ENCODE data around the gene MPST.

The MPST gene

DNA sequence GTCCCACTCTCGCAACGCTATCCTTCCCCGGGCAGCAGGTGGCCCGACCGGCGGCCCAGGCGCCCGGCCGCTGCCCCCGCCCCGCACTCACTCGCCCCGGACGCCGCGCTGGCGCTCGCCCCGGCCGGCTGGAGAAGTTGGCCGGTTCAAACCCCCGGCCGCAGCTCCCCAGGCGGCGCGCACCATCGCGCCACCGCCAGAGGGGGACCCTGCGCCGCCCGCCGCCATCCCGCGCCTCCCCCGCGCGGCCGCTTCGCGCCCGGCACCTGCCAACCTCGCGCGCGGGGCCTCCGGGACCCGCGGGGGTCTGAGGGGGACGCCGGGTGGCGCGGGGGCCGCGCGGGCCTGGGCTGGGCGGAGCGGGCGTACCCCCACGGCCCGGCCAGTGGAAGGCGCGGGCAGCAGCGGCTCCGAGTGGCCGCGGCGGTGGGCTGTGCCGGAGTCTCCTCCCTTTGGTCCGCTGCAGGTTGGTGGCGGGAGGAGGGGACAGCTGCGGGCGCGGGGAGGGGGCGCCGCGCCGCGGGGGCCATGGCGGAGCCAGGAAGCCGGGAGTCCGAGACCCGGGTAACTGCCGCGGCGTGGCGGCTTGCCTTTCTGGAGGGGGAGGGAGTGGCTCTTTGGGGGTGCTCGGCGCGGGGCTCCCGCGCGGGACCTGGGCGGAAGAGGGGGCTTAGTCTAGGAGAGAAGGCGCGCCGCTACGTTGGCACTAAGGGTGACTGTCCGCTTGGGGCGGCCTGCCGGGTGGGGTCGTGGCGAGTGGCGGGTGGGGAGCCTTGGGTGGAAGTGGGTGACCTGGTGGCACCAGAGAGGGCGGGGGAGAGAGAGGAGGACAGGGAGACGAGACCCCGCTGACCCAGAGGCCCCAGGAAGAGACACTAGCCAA, at the start of gene MPST, which contains the start of gene TST:
MPST (plus strand) TSS at position 434 of the 883 bp plus-strand sequence; CDS start at position 529, 95 bp downstream.
TST (minus strand) TSS at position 139 of the 883 bp plus-strand sequence. CDS start 715 bp downstream, outside the sequence.
- peak within 1 kb of the TSS; percentile 91 for H3K27ac ChIP-seq
- TF ChIP-seq ZFX (IDR thresholded peaks at IDR 0.05), result no peak
- TF ChIP-seq CTCF (conservative IDR thresholded peaks at IDR 0.05), result no peak

DNA sequence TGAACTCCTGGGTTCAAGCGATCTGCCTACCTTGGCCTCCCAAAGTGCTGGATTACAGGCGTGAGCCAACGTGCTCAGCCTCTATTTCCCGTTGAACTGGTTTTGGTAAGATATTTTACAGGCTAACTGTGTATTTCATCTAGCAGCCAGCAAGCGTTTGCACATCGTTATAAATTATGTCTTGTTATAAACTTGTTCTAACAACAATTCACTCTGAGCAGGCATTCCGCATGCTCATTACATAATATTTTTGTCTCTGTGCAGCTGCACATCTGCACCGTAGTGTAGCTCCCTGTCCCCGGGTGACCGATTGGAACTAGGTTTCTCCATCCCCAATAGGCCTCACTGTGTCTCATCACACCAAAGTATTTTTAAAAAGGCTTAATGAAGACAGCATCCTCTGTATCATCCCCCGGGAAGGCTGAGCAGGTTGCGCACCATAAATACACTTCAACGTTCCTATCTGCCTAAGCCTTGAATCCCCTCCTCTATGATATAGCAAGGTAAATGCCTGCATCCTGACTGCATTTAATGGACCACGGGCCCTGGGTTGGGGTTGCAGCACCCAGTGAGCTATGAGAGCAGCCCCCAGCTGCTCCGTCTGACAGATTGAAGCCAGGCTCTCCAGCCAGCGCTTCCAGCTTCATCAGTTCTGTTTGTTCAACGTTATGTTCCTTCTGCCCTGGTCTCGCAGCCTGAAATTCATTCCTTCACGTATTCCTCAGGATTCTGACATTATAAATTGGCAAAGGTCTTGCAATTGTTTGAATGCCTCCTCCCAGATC, 48.0 kb upstream of the MPST start:
- no peak overlapping the region for H3K27ac ChIP-seq
- no peak for TF ChIP-seq CTCF (conservative IDR thresholded peaks at IDR 0.05)
- no peak for TF ChIP-seq ZFX (IDR thresholded peaks at IDR 0.05)

DNA sequence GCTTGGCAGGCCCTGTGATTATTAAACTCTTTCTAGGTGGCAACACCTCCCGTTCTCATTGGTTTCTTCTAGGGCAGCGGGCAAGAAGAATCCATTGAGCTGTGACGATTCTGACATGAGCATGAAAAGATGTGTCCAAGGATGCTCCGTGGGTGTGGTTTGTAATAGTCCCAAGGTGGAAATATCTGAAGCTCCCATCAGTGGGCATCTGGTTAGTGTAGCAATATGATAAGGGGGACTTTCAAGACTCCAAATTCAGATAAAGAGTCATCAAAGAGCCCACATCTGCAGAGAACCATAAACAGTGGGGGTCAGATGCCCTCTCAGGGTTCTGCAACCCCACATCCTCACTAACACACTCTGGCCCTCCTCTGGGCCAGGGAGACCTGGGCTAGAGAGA, 42.9 kb upstream of the MPST start:
- TF ChIP-seq CTCF (conservative IDR thresholded peaks at IDR 0.05), result no peak
- TF ChIP-seq ZFX (IDR thresholded peaks at IDR 0.05), result no peak
- H3K27ac ChIP-seq, result no peak overlapping the region

GRCh38 chr22:36977401-36977861, 42.1 kb upstream of the MPST start:
- TF ChIP-seq ZFX (IDR thresholded peaks at IDR 0.05) (no peak), CTCF (conservative IDR thresholded peaks at IDR 0.05) (no peak)
- H3K27ac ChIP-seq, result peak overlapping the region; percentile 4; the same call in 1 of the 2 replicates

DNA sequence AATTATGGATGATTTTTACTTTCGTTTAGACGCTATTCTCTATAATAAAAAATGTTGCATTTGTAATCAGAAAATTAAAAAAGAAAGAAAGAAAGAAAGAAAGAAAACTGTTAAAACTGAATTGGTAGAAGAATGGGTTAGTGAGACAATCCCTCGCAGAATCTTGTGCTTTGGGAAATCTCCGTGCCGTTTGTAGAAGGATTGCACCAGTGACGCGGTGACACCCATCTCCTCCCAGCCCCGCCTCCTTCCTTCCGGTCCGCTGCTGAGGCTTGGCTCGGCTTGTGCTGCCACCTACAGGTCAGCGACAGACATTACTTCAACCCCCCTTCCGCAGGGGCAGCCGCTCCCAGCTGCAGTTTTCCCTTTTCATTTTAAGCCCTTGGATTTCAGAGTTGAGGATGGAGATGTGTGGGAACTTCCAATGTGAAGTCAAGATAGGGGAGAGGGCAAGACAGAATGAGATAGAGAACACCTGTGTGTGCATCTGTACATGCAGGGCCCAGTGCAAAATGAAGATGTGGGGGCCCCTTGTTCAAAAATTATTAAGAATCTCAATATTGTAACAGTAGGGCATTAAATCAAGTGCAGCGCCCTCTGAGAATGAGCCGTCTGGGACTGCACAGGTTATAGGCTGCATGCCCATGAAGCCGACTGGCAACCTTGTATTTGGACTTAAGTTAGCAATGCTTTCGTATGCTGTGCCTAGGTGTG, 41.4 kb upstream of the MPST start:
- H3K27ac ChIP-seq, result peak overlapping the region; percentile 4; the same call in 1 of the 2 replicates
- peak; percentile 96 for TF ChIP-seq CTCF (conservative IDR thresholded peaks at IDR 0.05)
- no peak for TF ChIP-seq ZFX (IDR thresholded peaks at IDR 0.05)

DNA sequence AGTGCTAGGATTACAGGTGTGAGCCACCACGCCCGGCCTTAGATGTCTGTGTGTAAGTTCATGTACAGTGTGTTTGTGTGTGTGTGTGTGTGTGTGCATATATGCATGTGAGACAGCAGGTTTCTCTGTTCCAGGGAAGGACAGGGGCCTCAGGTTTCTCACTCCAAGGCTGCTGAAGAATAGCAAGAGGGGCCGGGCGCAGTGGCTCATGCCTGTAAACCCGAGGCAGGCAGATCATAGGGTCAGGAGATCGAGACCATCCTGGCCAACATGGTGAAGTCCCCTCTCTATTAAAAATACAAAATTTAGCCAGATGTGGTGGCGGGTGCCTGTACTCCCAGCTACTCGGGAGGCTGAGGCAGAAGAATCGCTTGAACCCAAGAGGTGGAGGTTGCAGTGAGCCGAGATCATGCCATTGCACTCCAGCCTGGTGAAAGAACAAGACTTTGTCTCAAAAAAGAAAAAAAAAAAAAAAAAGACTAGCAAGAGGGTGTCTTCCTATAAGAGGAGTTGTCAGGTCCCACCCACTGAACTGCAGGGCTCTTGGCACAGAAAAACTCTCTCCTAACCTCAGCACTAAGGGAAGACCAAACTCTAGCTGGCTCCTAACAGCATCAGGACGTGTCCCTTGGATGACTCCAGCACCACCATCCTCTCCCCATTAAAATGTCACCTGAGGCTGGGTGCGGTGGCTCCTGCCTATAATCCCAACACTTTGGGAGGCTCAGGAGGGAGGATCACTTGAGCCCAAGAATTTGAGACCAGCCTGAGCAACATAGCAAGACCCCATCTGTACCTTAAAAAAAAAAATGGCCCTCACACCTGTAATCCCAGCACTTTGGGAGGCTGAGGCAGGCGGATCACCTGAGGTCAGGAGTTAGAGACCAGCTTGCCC, 40.3 kb upstream of the MPST start:
- TF ChIP-seq ZFX (IDR thresholded peaks at IDR 0.05) (no peak), CTCF (conservative IDR thresholded peaks at IDR 0.05) (no peak)
- no peak overlapping the region for H3K27ac ChIP-seq
